ENCODE measurements around the gene GPBAR1.

DNA sequence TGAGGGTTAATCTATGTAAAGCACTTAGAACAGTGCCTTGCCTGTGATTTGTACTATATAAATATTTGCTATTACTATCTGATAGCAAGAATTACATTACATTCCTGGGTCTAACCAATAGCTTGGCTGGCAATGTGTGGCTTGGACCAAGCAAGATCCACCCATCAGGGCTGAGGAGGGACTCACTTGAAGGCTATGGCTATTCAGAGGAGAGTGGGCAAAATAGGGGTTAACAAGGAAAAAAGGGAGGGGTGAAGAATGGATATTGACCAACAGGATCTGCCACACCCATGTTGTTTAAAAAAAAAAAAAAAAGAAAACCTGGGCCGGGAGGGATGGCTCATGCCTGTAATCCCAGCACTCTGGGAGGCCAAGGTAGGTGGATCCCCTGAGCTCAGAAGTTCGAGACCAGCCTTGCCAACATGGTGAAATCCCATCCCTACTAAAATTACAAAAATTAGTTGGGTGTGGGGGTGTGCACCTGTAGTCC lies 51.5 kb downstream of the GPBAR1 start:
- TF ChIP-seq EZH2 (IDR thresholded peaks at IDR 0.05; ENCODE audit: low read depth, unreplicated experiment) (no peak), ZNF114 (CRISPR knock-in tag; IDR thresholded peaks at IDR 0.05) (no peak), POLR2AphosphoS5 (IDR thresholded peaks at IDR 0.05; ENCODE audit: low read depth) (no peak), EZH2phosphoT487 (IDR thresholded peaks at IDR 0.05; ENCODE audit: unreplicated experiment) (no peak), CREB1 (CRISPR knock-in tag; IDR thresholded peaks at IDR 0.05; ENCODE audit: low read depth) (no peak)
- TF ChIP-seq, protein P1, sequence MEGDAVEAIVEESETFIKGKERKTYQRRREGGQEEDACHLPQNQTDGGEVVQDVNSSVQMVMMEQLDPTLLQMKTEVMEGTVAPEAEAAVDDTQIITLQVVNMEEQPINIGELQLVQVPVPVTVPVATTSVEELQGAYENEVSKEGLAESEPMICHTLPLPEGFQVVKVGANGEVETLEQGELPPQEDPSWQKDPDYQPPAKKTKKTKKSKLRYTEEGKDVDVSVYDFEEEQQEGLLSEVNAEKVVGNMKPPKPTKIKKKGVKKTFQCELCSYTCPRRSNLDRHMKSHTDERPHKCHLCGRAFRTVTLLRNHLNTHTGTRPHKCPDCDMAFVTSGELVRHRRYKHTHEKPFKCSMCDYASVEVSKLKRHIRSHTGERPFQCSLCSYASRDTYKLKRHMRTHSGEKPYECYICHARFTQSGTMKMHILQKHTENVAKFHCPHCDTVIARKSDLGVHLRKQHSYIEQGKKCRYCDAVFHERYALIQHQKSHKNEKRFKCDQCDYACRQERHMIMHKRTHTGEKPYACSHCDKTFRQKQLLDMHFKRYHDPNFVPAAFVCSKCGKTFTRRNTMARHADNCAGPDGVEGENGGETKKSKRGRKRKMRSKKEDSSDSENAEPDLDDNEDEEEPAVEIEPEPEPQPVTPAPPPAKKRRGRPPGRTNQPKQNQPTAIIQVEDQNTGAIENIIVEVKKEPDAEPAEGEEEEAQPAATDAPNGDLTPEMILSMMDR (conservative IDR thresholded peaks at IDR 0.05; ENCODE audit: low read depth in 2 of 2): no peak
- TF ChIP-seq, protein P2, sequence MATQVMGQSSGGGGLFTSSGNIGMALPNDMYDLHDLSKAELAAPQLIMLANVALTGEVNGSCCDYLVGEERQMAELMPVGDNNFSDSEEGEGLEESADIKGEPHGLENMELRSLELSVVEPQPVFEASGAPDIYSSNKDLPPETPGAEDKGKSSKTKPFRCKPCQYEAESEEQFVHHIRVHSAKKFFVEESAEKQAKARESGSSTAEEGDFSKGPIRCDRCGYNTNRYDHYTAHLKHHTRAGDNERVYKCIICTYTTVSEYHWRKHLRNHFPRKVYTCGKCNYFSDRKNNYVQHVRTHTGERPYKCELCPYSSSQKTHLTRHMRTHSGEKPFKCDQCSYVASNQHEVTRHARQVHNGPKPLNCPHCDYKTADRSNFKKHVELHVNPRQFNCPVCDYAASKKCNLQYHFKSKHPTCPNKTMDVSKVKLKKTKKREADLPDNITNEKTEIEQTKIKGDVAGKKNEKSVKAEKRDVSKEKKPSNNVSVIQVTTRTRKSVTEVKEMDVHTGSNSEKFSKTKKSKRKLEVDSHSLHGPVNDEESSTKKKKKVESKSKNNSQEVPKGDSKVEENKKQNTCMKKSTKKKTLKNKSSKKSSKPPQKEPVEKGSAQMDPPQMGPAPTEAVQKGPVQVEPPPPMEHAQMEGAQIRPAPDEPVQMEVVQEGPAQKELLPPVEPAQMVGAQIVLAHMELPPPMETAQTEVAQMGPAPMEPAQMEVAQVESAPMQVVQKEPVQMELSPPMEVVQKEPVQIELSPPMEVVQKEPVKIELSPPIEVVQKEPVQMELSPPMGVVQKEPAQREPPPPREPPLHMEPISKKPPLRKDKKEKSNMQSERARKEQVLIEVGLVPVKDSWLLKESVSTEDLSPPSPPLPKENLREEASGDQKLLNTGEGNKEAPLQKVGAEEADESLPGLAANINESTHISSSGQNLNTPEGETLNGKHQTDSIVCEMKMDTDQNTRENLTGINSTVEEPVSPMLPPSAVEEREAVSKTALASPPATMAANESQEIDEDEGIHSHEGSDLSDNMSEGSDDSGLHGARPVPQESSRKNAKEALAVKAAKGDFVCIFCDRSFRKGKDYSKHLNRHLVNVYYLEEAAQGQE (IDR thresholded peaks at IDR 0.05; ENCODE audit: unreplicated experiment): no peak
